SK-N-SH (cell line): ENCODE measurements around the gene GRIP2. TPM values are rescaled to one million over a fixed set of nuclear protein-coding genes. Genes with fewer than 3 reads are reported as not detected.

Experiments used
- CTCF ChIA-PET: fragments of 300-600, 350-600 bp; formaldehyde crosslinking; extraction: SDS; loops from one replicate; lab custom pipeline; 2021; lab: Yijun Ruan, JAX
- POLR2A ChIA-PET: fragments of 350-600 bp; sonication (Branson Sonifier 250); formaldehyde crosslinking; extraction: SDS; loops from one replicate; lab custom pipeline; 2020; ENCODE audit warnings: antibody characterized with exemption, inconsistent platforms; lab: Yijun Ruan, JAX
- DNase-seq: peaks from one replicate; pipeline ENCODE4 v3.0.0; 2012
- H2AFZ ChIP-seq: fragments of 200-600 bp; sonication (generic); 2 replicates; pipeline ENCODE4 v1.8.1; 2016; ENCODE audit warnings: antibody characterized with exemption, mild to moderate bottlenecking, low read depth
- H3F3A ChIP-seq: fragments of 200-600 bp; sonication (generic); replicated peaks from 2 replicates; pipeline ENCODE3; 2016; ENCODE audit warnings: antibody characterized with exemption, mild to moderate bottlenecking; ENCODE audit not compliant: insufficient read depth
- H3K27ac ChIP-seq, 2 experiments: fragments of 200-500 bp in 1 of 2; fragments of 200-600 bp in 1 of 2; sonication (Bioruptor generic) in 1 of 2; sonication (generic), shearing (Covaris generic) in 1 of 2; 2 replicates each; pipeline versions ENCODE4 v1.5.1 to v1.6.1; 2014 to 2016; ENCODE audit warnings: low read depth in 2 of 2, inconsistent platforms in 1 of 2, low read length in 1 of 2, mild to moderate bottlenecking in 1 of 2, mixed read lengths in 1 of 2
- H3K27me3 ChIP-seq: fragments of 200-600 bp; sonication (generic), shearing (Covaris generic); 2 replicates; pipeline ENCODE4 v1.6.1; 2016; ENCODE audit warnings: mixed run types; ENCODE audit not compliant: insufficient read depth
- H3K36me3 ChIP-seq, 2 experiments: fragments of 200-500 bp in 1 of 2; fragments of 200-600 bp in 1 of 2; sonication (Bioruptor generic) in 1 of 2; sonication (generic) in 1 of 2; replicated peaks in 1 of 2; 2 replicates each; pipeline versions ENCODE3 to v1.5.1; 2014 to 2016; ENCODE audit warnings: low read length in 1 of 2, mild to moderate bottlenecking in 1 of 2; ENCODE audit not compliant: insufficient read depth in 2 of 2, control insufficient read depth in 1 of 2
- H3K4me1 ChIP-seq, 2 experiments: fragments of 200-500 bp in 1 of 2; fragments of 200-600 bp in 1 of 2; sonication (Bioruptor generic) in 1 of 2; sonication (generic), shearing (Covaris generic) in 1 of 2; 2 replicates each; pipeline versions ENCODE4 v1.5.1 to v1.6.1; 2014 to 2016; ENCODE audit warnings: low read depth in 1 of 2, low read length in 1 of 2, mixed run types in 1 of 2; ENCODE audit not compliant: insufficient read depth in 2 of 2, control insufficient read depth in 1 of 2
- H3K4me2 ChIP-seq: fragments of 200-600 bp; sonication (generic), shearing (Covaris generic); 2 replicates; pipeline ENCODE4 v1.6.1; 2017; ENCODE audit warnings: mixed run types
- H3K4me3 ChIP-seq, 2 experiments: fragments of 200-500 bp in 1 of 2; fragments of 200-600 bp in 1 of 2; sonication (Bioruptor generic) in 1 of 2; sonication (generic), shearing (Covaris generic) in 1 of 2; 2 replicates each; pipeline versions ENCODE4 v1.5.1 to v1.8.1; 2014 to 2016; ENCODE audit warnings: low read depth in 2 of 2, inconsistent platforms in 1 of 2, low read length in 1 of 2, mild to moderate bottlenecking in 1 of 2, mixed read lengths in 1 of 2, moderate library complexity in 1 of 2
- H3K79me2 ChIP-seq: fragments of 200-600 bp; sonication (generic); 2 replicates; pipeline ENCODE4 v1.8.1; 2017; ENCODE audit warnings: mild to moderate bottlenecking; ENCODE audit not compliant: insufficient read depth
- H3K9ac ChIP-seq: fragments of 200-600 bp; sonication (generic); 2 replicates; pipeline ENCODE4 v1.6.1; 2017; ENCODE audit warnings: mixed run types
- H3K9me2 ChIP-seq: fragments of 200-600 bp; sonication (generic); 2 replicates; pipeline ENCODE4 v1.6.1; 2017; ENCODE audit warnings: mixed run types
- H3K9me3 ChIP-seq: fragments of 200-600 bp; sonication (generic); 2 replicates; pipeline ENCODE4 v1.6.1; 2017; ENCODE audit warnings: mixed run types, mild to moderate bottlenecking, moderate library complexity
- H4K20me1 ChIP-seq: fragments of 200-600 bp; sonication (generic); 2 replicates; pipeline ENCODE4 v1.6.1; 2017; ENCODE audit warnings: mild to moderate bottlenecking, mixed run types; ENCODE audit not compliant: insufficient read depth
- CTCF ChIP-seq: fragments of 200-600 bp; sonication (generic); IDR thresholded peaks from 2 replicates; pipeline ENCODE4 v1.6.1; 2017; ENCODE audit warnings: antibody characterized with exemption, mild to moderate bottlenecking, moderate library complexity
- ELF1 ChIP-seq: IDR thresholded peaks from 2 replicates; pipeline ENCODE4 v1.4.0; 2012
- FOXM1 ChIP-seq: IDR thresholded peaks from 2 replicates; pipeline ENCODE4 v1.4.0; 2012; ENCODE audit warnings: low read depth, mild to moderate bottlenecking
- GABPA ChIP-seq: IDR thresholded peaks from 2 replicates; pipeline ENCODE4 v1.4.0; 2012; ENCODE audit warnings: low read depth, mild to moderate bottlenecking
- GATA2 ChIP-seq: sonication (generic); formaldehyde crosslinking; IDR thresholded peaks from 2 replicates; pipeline ENCODE4 v1.5.0; 2020; ENCODE audit warnings: mild to moderate bottlenecking, missing genetic modification reagents
- IRF3 ChIP-seq: fragments of 150-350 bp; IDR thresholded peaks from 2 replicates; pipeline ENCODE4 v1.6.1; 2016; ENCODE audit warnings: mild to moderate bottlenecking, low read depth, low read length
- MAX ChIP-seq: IDR thresholded peaks from 2 replicates; pipeline ENCODE4 v1.4.0; 2012; ENCODE audit warnings: low read depth
- MEF2A ChIP-seq: IDR thresholded peaks from 2 replicates; pipeline ENCODE4 v1.4.0; 2012; ENCODE audit warnings: low read depth, borderline replicate concordance
- MXI1 ChIP-seq: IDR thresholded peaks from 2 replicates; pipeline ENCODE4 v1.6.1; 2012; ENCODE audit warnings: mild to moderate bottlenecking, low read depth, low read length, improper control_type of control experiment
- NFIC ChIP-seq: IDR thresholded peaks from 2 replicates; pipeline ENCODE4 v1.4.0; 2012; ENCODE audit warnings: borderline replicate concordance
- PBX3 ChIP-seq: IDR thresholded peaks from 2 replicates; pipeline ENCODE4; 2012
- POLR2AphosphoS5 ChIP-seq: IDR thresholded peaks from 2 replicates; pipeline ENCODE4 v1.6.1; 2012; ENCODE audit warnings: low read depth, low read length
- RAD21 ChIP-seq: IDR thresholded peaks from 2 replicates; pipeline ENCODE4 v1.6.1; 2012; ENCODE audit warnings: mild to moderate bottlenecking, low read length
- RXRA ChIP-seq: IDR thresholded peaks from 2 replicates; pipeline ENCODE4 v1.4.0; 2012; ENCODE audit warnings: low read depth, mild to moderate bottlenecking, borderline replicate concordance
- SMC3 ChIP-seq: IDR thresholded peaks from 2 replicates; pipeline ENCODE4 v1.6.1; 2012; ENCODE audit warnings: low read depth, low read length, improper control_type of control experiment
- TCF12 ChIP-seq: IDR thresholded peaks from 2 replicates; pipeline ENCODE4 v1.4.0; 2012
- USF2 ChIP-seq: fragments of 150-350 bp; IDR thresholded peaks from 2 replicates; pipeline ENCODE4 v1.6.1; 2017; ENCODE audit warnings: antibody characterized with exemption, low read length, low read depth, borderline replicate concordance
- WGBS: methylation state at CpG from one replicate; pipeline ENCODE4 v1.1.6; 2017; ENCODE audit warnings: low lambda C conversion rate; 5-methylcytosine and 5-hydroxymethylcytosine counted together
- polyA plus RNA-seq, 3 experiments: library from polyadenylated mRNA; depleted of rRNA; stranded (reverse); fragments of >200 nt; gene quantifications; 2 replicates each; pipeline ENCODE4 v1.2.3, GENCODE V29; 2012

GRIP2 gene
- polyA plus RNA-seq, 1 of the 3 experiments (the other 2 are of a cell fraction), result 0.15 TPM

GRCh38 chr3:14543446-14543845 lies 3.3 kb upstream of the GRIP2 start:
- H3K9me2 ChIP-seq, result no peaks in the 10 kb centered on the region
- ChIA-PET POLR2A (interaction anchor here (1.0 kb wide), 1 partner anchor 9 kb away, joined by 4 read pairs; no protein-coding TSS in a partner anchor), CTCF (interaction anchor here (0.7 to 8.5 kb wide), 3 partner anchors 18 to 62 kb away, joined by 3 to 183 read pairs (median 3); no protein-coding TSS in a partner anchor)
- no peak overlapping the region for H3K27ac ChIP-seq
- WGBS, result 55% methylated on average over 4 of the region's 4 CpGs
- H3K36me3 ChIP-seq, result no peaks in the 10 kb centered on the region
- no peaks in the 10 kb centered on the region for H3K79me2 ChIP-seq
- H3F3A ChIP-seq, result no peaks in the 10 kb centered on the region
- H3K4me2 ChIP-seq, result no peak overlapping the region
- H3K4me3 ChIP-seq, result no peak overlapping the region
- no peak for DNase-seq
- no peaks in the 10 kb centered on the region; the same call in 1 of the 2 replicates for H3K27me3 ChIP-seq
- H3K4me1 ChIP-seq, result peaks cover 0 to 29% of the 10 kb centered on the region in 2 experiments; a peak in 1 of 4 replicates
- no peaks in the 10 kb centered on the region for H3K9me3 ChIP-seq
- no peak overlapping the region for H2AFZ ChIP-seq
- no peak overlapping the region for H3K9ac ChIP-seq
- no peak for TF ChIP-seq USF2
- no peak for TF ChIP-seq ELF1
- no peak for TF ChIP-seq FOXM1
- TF ChIP-seq MEF2A, result no peak
- no peak for TF ChIP-seq TCF12
- TF ChIP-seq MAX, result no peak
- no peak for TF ChIP-seq GATA2 (CRISPR knock-in tag)
- TF ChIP-seq SMC3, result no peak
- no peak for TF ChIP-seq RAD21
- no peak for TF ChIP-seq MXI1
- TF ChIP-seq POLR2AphosphoS5, result no peak
- TF ChIP-seq RXRA, result no peak
- no peak for TF ChIP-seq PBX3
- TF ChIP-seq NFIC, result no peak
- TF ChIP-seq CTCF, result no peak
- no peak for TF ChIP-seq IRF3
- no peak for TF ChIP-seq GABPA
- TF ChIP-seq, all 33 proteins: peak for 0
- no peaks in the 10 kb centered on the region for H4K20me1 ChIP-seq
